ENCODE results near the gene TEAD1.

Gene TEAD1

DNA sequence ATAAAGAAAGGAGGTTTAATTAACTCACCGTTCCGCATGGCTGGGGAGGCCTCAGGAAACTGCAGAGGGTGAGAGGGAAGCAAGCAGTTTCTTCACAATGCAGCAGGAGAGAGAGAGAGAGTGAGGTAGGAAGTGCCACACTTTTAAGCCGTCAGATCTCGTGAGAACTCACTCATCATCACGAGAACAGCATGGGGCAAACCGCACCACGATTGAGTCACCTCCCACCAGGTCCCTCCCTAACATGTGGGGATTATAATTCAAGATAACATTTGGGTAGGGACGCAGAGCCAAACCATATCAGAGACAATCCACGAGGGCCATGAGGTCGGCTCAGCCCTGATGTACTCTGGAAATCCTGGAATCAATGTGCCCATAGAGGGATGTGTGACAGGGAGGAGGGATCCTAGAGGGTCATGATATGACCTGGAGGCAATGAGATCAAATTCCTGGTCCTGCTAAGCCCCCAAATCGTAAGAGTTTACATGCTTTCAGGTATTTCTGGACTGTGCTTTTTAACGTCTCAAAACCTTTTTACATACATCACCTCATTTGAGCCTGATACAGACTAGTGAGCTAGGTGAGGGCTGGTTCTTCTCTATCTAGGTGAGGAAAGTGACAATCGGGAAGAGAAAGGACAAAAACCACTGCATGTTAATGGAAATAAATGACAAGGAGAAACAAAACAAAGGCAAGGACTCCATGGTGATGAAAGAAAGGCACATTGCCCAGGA is 315.4 kb downstream of the TEAD1 start:
- DNase-seq (ENCODE audit: low read depth): no peak

DNA sequence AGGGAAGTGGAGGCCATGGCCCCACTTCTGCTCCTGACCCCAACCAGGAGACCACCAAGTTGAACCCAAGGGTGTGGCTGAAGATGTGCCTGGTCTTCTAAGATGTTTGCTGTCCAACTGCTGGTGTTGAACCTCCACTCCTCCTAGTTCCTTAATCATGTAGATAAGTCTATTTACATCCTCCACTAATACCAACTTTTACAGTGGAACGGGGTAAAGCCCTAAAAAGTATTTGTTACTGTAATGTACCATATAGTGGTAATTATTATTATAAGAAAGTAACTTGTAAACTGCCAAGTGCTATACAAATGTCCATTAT is 315.9 kb downstream of the TEAD1 start:
- DNase-seq (ENCODE audit: low read depth): no peak

DNA sequence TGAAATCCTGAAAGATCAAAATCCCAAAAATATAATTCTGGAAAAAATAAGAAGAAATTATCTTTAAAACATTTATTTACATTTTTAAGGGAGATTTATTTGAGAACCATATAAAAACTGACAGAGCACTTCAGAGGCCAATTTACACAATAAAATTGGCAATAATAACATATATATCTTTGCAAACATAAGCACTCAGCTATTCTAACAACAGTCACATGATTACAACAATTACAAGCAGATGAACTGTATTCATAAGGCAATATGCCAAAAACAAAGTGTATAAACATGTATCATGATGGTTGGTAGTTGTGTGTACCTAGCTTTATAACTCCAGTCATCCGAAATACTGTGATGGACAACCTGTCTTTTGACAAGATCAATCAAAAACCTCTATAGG is 317.2 kb downstream of the TEAD1 start:
- DNase-seq (ENCODE audit: low read depth): no peak

DNA sequence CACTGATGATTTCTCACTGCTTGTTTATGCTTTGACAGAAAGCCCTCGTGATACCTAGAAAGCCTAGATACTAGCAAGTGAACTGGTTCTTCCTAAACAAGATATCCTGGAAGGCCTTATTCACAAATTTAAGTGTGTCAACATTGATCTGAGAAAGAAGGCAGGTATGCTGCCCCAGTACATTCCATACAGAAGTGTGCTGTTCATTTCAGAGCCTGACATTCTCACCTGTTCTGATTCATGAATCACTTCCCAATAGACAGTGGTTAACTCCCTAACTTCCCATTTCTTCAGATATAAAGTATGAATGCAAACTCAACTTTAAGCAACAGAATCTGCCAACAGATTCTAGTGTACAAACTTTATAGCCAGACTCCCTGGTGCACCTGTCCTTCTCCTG is 319.4 kb downstream of the TEAD1 start:
- DNase-seq (ENCODE audit: low read depth): no peak
